ENCODE measurements around the gene AGAP3.

AGAP3 gene

GRCh38 chr7:151161757-151162156, 75.5 kb downstream of the AGAP3 start:
- no peak for DNase-seq (ENCODE audit: low spot score)

GRCh38 chr7:151166629-151167196, 80.4 kb downstream of the AGAP3 start:
- DNase-seq (ENCODE audit: low spot score), result no peak

DNA sequence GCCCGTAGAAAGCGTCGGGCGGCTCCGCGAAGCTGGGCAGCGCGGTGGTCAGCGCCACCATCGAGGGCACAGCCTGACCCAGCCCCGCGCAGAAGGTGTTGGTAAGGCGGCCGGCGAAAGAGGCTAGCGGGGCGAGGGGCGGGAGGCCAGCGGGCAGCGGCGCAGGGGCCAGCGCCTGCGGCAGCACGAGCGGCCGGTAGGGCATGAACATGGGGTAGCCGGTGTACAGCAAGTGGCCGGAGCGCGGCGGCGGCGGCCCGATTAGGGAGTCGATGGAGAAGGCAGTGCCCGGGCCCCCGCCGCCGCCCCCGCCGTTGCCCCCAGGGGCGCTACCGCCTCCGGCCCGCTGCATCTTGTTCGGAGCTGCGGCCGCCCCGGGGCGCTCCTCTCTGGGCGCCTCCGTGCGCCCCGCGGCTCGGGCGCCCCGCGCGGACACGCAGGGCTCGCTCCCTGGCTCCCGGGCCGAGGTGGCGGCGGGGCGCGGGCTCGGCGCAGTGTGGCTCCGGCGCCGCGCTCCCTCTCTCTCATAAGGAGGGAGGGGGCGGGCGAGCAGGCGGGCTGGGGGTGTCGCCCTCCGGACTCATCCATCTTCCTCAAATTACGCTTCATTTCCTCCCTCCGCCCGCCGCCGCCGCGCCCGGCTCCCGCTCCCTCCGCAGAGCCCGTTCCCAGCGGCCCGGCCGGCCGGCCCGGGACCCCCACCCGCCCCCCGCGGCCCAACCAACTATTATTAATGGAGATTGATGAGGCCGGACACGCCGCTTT, 81.1 kb downstream of the AGAP3 start, which contains the start of gene GBX1:
GBX1 (minus strand) TSS at position 498 of the 765 bp plus-strand sequence; CDS start at position 352, 146 bp downstream.
- no peak for DNase-seq (ENCODE audit: low spot score)

GRCh38 chr7:151168003-151168786, 81.9 kb downstream of the AGAP3 start:
- DNase-seq (ENCODE audit: low spot score), result peak; percentile 52

- DNase-seq (ENCODE audit: low spot score), result no peak
Measured at GRCh38 chr7:151168787-151169162, 82.5 kb downstream of the AGAP3 start.

DNA sequence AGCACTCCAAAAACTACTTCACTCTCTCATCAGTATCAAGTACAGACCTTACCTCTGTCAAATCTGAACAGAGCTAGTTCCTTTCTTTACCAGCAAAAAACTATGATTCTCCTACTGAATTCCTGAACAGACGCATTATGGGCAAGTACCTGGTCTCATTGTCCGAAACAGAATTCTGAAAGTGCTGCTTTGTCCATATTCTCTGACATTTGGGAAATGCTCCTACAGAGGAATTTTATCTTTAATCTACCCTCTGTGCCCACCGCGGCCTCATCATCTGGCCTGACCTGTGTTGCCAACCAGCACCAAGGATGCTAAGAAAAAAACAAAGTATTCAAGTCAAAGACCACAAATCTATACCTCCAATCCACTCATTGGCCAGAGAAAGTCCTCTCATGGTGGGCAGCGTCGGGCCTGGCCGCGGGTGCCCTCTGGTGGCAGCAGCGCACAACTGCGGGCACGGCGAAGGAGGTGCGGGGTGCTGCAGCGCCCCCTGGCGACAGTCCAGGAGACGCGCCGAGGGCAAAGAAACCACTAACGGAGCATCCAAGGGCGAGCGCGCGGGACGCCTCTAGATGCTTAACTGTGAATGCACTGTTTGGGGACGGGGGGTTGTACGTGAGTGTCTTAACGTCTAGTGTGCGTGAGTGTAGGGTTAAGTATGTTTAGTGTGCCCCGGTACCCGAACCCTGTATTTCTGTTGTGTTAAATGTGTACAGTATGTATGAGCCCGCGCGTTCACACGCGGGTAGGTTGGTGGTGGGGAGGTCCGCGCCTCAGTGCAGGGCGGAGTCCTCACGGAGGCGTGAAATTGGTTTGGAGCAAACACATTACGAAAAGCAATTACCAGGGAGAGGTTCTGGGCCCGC, 86.2 kb downstream of the AGAP3 start:
- peak; percentile 95 for DNase-seq (ENCODE audit: low spot score)

DNA sequence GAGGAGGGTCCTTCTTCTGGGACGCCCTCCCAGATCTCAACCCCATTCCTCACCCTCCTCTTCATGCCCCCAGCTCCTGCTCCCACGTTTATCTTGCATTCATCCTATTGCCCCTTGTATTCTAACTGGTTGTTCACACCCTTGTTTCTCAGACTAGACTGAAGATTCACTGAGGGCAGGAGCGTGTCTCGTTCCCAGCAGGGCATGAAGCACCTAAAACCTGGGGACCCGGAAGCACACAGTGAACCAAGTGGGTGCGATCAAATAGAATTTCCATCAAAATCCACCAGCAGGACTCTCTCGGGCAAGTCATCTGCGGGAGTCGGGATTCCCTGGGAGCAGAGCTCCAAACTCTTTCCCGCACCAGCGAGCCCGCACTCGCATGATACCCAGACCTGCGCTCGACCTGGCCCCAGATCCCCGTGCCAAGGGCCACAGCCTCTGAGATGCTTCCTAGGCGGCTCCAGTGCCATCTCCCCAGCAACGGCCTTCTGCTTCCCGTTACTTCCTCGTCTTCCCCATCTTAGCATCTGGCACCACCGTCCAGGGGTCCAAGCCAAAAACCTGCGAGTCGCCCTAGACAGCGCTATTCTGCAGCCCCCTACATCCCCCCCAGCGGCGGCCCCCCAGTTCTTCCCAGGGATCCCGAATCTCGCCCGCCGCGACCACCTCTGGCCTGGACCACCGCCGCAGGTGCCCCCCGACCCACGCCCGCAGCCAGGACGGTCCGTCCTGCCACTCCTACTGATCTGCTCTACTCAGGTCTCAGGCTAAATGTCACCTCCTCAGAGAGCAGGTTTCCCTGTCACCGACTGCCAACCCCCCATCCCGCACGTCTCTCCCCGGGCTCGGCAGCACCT, 87.3 kb downstream of the AGAP3 start:
- DNase-seq (ENCODE audit: low spot score), result no peak

GRCh38 chr7:151174246-151175046, 88.2 kb downstream of the AGAP3 start:
- DNase-seq (ENCODE audit: low spot score), result no peak

- DNase-seq (ENCODE audit: low spot score), result no peak
Measured at GRCh38 chr7:151175047-151175792, 88.9 kb downstream of the AGAP3 start.

GRCh38 chr7:151175793-151176311, 89.6 kb downstream of the AGAP3 start:
- no peak for DNase-seq (ENCODE audit: low spot score)

- no peak for DNase-seq (ENCODE audit: low spot score)
Measured at GRCh38 chr7:151176401-151176800, 90.1 kb downstream of the AGAP3 start.

GRCh38 chr7:151177310-151177709, 91.0 kb downstream of the AGAP3 start:
- no peak for DNase-seq (ENCODE audit: low spot score)

DNA sequence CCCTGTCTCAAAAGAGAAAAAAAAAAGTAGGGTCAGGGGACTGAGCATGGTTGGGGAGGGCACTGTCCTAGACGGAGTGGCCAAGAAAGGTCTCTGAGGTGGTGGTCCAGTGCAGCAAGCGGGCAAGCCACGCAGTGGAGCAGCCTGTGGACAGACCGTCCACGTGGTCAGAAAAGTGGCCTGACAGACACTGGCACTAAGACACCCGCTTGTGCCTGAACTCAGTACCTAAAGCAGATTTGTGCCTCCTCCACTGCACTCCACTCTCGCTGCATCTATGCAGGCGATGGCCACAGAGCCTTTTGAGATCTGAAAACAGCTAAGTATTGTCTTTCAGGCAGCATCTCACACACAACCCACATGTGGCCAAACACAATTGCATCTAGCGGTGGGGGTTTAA, 92.0 kb downstream of the AGAP3 start:
- no peak for DNase-seq (ENCODE audit: low spot score)

- no peak for DNase-seq (ENCODE audit: low spot score)
Measured at GRCh38 chr7:151178831-151179230, 92.6 kb downstream of the AGAP3 start.

- no peak for DNase-seq (ENCODE audit: low spot score)
Measured at GRCh38 chr7:151179287-151179860, 93.1 kb downstream of the AGAP3 start.

DNA sequence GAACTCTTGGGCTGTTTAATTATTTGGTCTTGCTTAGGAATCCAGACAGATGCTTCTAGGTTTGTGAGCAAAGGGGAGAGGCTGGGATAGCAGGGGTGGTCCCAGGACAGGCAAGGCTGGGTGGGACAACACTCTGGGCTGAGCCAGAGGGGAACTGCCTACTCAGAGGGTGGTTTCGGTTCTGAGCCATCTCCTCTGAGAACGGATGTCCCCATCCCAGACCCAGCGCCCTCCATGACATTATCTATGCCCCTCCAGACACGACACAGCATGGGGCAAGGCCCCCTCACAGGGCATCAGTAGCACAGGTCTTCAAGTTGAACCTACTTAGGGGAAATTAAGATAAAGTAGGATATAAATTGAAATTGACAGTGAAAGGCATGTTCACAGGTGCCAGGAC, 93.7 kb downstream of the AGAP3 start:
- no peak for DNase-seq (ENCODE audit: low spot score)

- no peak for DNase-seq (ENCODE audit: low spot score)
Measured at GRCh38 chr7:151181011-151181431, 94.7 kb downstream of the AGAP3 start.

GRCh38 chr7:151185762-151186639, 99.7 kb downstream of the AGAP3 start:
- no peak for DNase-seq (ENCODE audit: low spot score)

Data from AG08396 (cell line).